Subcutaneous adipose tissue (tissue), 4 donors: Measurements from ENCODE around the gene FSTL5. TPM values are rescaled to one million over a fixed set of nuclear protein-coding genes. Genes with fewer than 3 reads are reported as not detected.

Experiments used
- CTCF ChIP-seq: fragments of 450-650 bp; IDR thresholded peaks from one replicate; pipeline ENCODE4 v1.5.1; 2016; ENCODE audit warnings: low read depth, mild to moderate bottlenecking, control low read depth, antibody characterized with exemption, moderate library complexity
- total RNA-seq, 4 donors: library from RNA; depleted of rRNA; stranded (reverse); fragments of >200 nt; gene quantifications; one replicate each; pipeline ENCODE4 v1.1.0, GENCODE V29; 2016

Gene FSTL5
- total RNA-seq, 4 donors from 2014 or later = 0.33 TPM; not detected in 3

DNA sequence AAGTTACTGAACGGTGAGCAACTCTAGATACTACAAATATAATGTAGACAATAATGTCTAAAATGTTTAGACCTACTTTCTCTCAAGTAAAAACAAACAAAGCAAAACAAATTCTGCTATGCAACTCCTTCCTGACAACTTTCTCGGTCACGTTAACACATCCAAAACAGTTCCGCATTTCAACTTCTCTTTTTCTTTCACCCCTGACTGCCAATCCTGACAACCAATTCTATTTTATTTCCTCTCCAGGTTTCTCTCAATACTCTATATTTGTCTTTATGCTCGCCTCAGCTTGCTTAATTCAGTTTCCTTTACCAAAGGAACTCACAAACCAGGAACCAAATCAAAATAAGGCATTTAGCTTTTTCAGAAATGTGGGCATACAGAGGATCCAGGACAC lies 513.0 kb downstream of the FSTL5 start:
- TF ChIP-seq CTCF = no peak

DNA sequence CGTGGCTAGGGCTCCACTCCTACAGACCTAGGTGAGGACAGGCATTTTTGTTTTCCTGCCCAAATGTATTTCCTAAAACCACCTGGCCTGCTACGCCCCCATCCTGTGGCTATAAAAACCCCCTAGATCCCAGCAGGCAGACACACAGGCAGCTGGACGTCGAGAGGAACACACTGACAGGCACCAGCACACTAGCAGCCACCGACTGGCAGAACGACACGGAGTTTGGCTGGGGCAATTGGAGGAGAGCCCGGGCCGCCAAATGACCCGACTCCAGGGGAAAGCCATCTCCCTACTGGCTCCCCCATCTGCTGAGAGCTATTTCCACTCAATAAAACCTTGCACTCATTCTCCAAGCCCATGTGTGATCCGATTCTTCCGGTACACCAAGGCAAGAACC lies 516.0 kb downstream of the FSTL5 start:
- no peak for TF ChIP-seq CTCF

- TF ChIP-seq CTCF = no peak
Measured at GRCh38 chr4:161642708-161643107, 521.1 kb downstream of the FSTL5 start.

GRCh38 chr4:161629694-161630441 lies 533.9 kb downstream of the FSTL5 start:
- TF ChIP-seq CTCF = no peak

DNA sequence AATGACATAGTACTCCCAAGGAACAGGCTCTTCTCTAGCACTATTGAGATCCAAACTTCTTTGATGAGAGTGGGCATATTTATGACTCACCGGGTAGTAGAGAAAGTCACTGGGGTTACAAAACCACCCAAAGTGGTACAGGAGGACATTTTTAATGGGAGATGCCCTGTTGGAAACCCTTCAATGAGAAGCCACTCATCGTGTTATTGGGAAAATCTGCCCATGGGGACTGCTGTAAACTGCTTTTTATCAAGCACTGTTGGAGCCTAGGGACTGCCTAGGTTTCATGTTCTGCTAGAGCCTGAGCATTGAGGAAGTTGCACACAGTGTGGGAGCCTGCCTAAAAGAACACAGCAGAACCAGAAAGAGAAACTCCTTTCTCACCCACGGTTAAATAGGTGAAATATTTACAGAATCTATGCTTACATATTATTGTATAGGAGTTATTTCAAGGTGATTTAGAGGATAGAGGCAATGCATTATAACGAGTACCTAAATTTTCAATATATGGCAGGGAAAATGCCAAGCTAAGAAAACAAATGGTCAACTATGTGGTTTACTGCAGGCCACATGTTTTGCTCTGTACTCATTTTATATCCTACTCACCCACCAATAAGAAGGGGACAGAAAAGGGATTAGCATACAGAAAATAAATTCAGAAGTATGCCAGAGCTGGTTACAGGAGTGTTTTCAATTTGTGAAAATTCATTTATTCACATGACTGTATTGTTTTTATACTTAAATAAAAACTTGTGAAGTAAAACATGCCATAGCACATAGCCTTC lies 559.1 kb downstream of the FSTL5 start:
- no peak for TF ChIP-seq CTCF

DNA sequence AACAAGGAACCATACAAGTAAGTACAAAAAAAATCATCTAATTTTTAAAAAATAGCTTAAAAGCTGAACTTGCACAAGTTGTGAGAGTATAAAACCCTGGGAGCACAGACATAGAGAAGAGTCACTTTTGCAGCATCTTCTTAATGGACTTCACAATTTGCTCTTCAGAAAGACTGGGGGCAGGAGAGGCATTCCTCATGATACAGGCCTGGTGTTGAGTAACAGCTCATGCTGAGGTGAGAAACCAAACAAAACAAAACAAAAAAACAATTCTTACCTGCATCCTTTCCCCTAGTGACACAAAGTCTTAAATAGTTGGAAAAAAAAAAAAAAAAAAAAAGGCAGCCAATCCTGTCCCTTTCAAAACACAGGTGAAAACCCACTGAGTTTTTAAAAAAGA lies 562.8 kb downstream of the FSTL5 start:
- TF ChIP-seq CTCF = no peak

DNA sequence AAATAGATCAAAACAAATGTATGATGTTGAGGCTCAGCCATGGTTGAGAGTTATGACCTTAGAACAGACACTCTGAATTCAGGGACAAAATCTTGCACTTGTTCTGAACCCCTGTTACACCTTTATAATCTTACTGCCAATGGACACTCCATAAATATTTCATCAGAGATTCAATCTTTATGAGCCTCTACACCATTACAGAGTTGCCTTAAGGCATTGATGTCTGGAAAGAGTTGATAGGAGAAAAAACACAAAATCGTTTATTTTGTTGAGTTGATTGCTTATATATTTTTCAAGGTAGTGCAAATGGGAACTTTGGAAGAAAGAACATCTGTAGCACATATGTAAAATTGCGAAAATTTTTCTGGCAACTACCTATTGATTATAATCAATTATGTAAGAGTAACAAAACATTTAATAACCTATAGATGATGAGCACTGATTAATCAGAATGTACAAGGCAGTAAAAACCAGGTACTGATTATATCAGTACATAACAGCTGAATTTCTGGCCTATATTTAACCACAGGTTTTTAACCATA lies 568.5 kb downstream of the FSTL5 start:
- no peak for TF ChIP-seq CTCF
